HG03469 (cell line): ENCODE measurements around the gene ZNF134.

Source experiments
- ATAC-seq: cut with Tn5 transposase; IDR thresholded peaks from one replicate; pipeline ENCODE4 v1.9.1; 2021; ENCODE audit warnings: mild to moderate bottlenecking, moderate library complexity, moderate number of reproducible peaks; ENCODE audit not compliant: unreplicated experiment

Gene ZNF134

DNA sequence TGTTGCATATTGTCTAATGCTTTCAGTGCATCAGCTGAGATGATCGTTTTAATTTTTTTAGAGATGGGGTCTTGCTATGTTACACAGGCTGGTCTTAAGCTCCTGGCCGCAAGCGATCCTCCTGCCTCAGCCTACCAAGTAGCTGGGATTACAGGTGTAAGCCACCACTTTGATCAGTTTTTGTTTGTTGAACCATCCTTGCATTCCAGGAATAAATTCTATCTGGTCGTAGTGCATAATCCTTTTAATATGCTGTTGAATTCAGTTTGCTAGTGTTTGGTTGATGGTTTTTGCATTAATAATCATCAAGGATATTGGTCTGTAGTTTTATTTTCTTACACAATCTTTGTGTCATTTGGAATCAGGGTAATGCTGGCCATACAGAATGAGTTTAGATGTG is 23.3 kb downstream of the ZNF134 start:
- ATAC-seq = no peak

DNA sequence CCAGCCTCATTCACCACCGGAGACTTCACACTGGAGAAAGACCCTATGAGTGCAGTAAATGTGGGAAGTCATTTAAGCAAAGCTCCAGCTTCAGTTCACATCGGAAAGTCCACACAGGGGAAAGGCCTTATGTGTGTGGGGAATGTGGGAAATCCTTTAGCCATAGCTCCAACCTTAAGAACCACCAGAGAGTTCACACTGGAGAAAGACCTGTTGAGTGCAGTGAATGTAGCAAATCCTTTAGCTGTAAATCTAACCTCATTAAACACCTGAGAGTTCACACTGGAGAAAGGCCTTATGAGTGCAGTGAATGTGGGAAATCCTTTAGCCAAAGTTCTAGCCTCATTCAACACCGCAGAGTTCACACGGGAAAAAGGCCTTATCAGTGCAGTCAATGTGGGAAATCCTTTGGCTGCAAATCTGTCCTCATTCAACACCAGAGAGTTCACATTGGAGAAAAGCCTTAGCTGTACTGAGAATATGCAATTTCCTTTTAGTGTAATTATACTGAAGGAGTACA is 27.7 kb downstream of the ZNF134 start:
- no peak for ATAC-seq

DNA sequence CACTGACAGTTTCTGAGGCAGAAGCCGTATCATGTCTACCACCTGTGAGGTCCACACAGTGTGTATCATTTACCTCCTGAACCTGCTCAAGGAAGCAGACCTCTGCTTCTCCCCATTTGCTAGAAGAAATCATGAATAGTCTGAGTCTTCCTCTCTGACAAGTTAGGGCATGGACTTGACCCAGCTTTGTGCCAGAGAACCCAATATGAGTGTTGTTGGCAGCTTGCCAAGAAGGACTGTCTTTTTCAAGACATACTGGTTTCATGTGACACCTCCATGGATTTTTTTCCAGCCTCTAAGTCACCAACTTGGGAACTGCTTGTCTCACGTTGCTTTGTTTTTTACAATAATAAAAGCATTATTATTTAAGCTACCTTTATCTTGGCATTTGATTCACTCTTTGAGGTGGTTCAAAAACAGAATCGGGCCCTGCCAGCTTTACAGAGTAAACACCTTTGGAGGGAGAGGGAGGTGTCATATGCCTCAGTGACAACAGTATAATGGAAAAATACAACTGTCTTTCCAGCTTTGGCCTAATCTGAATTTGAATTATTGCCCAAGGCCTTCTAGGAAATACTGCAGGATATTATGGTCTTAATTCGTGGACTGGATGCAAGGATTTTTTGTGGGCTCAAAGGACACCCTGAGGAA is 28.5 kb downstream of the ZNF134 start:
- ATAC-seq = no peak

DNA sequence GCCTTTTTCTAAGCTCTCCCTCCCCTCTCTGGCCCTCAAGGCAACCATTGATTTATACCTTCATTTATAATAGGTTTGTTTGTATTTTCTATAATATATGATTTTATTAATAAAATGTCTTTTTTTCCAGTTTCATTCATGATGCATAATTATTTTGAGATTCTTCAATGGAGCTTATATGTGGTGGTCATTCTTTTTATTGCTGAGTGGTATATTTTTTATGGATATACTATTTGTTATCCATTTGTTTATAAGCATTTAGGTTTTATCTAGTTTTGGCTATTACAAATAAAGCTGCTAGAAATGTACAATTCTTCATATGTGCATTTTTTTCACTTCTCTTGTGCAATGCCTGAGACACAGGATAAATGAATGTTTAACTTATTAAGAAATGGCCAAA is 29.7 kb downstream of the ZNF134 start:
- no peak for ATAC-seq

GRCh38 chr19:57648331-57649003 is 34.4 kb downstream of the ZNF134 start:
- ATAC-seq = no peak

DNA sequence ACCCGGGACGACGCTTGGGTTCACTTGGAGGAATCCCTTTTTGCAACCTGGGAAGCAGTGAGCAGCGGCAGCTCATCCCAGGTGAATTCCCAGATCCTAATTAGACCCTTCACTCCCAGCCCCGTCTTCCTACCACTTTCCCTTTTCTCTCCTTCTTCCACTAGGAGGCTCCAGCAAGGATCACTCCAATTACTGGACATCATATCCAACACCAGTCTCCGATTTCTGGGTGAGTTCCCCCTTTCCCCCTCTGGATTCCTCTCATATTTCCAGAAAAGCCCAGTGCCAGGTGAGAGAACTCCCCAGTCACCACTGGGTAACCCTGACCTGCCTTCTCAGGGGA is 37.6 kb downstream of the ZNF134 start:
- ATAC-seq = no peak

DNA sequence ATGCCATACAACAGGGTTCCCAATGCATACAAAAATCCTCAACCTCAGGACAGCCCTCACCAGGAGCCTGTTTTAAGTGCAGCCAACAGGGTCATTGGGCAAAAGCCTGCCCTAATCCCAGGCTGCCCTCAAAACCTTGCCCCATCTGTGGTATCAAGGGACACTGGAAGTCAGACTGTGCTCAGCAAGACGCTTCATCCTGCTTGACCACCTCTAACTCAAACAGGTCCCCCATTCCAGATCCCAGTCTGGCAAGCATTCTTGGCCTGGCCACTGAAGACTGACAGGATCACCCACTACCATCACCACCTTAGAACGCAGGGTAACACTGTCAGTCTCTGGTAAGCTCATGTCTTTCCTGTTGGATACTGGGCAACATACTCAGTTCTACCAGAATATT is 39.6 kb downstream of the ZNF134 start:
- ATAC-seq = no peak

- ATAC-seq = no peak
Observed at GRCh38 chr19:57655443-57655842, 41.4 kb downstream of the ZNF134 start.

- no peak for ATAC-seq
Observed at GRCh38 chr19:57656346-57656745, 42.3 kb downstream of the ZNF134 start.

DNA sequence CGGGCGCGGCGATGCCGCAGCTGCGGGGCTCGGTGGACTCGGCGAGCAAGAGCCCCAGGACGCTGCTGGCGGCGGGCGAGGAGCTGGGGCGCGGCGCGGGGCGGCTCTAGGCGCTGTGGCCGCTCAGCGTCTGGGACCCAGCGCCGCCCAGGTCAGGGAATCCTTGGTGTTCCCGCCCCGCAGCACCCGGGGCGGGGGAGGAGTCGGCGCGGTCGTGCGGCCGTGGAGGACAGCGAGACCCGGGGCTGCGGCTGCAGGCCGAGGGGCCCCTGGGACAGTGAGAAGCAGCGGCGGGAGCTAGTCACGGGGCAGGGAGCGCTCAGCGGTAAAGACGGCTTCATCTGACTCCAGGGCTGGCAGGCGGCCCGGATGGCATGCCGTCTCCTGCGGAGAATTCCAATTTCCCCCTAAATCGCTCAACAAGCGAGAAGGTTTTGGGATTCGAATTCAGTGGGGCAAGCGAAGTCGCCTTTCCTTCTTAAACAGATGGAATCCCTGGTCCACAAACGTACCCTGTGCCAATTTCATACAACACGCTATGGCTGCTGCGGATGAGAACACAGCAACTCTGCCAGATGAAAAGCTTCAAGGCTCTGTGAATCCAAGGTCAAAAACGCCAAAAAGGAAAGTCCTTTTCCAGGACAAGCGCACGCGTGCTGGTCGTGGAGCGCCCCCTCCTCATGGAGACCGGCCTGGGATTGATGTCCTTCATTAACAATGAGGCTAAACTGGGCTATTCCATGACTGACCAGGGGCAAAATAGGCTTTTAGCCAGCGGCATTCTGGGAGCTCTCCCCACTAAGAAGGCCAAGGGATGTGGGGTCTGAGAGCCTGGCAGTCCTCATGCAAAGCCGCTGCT is 50.5 kb downstream of the ZNF134 start:
- ATAC-seq = no peak

- ATAC-seq = no peak
Observed at GRCh38 chr19:57665261-57665806, 51.3 kb downstream of the ZNF134 start.

- no peak for ATAC-seq
Observed at GRCh38 chr19:57667228-57667627, 53.2 kb downstream of the ZNF134 start.

GRCh38 chr19:57668635-57669034 is 54.6 kb downstream of the ZNF134 start, which contains the start of gene ZSCAN4:
TSS of gene ZSCAN4 (plus strand) at chr19:57668935. CDS start at chr19:57676146, 7,211 bp downstream.
- ATAC-seq = no peak

GRCh38 chr19:57671124-57671895 is 57.3 kb downstream of the ZNF134 start:
- no peak for ATAC-seq

GRCh38 chr19:57672466-57672865 is 58.4 kb downstream of the ZNF134 start:
- no peak for ATAC-seq
